Smooth muscle cell (in vitro differentiated cells): ENCODE results near the gene CLN5. TPM values are rescaled to one million over a fixed set of nuclear protein-coding genes. Genes with fewer than 3 reads are reported as not detected.

Experiments
- DNase-seq: peaks from one replicate; lab custom pipeline; 2025; ENCODE audit not compliant: unreplicated experiment; lab: John Stamatoyannopoulos, UW
- H2AFZ ChIP-seq: fragments of 200-600 bp; sonication (generic); 2 replicates; pipeline ENCODE4 v1.6.0; 2016; ENCODE audit warnings: antibody characterized with exemption, low read depth, mild to moderate bottlenecking
- H3F3A ChIP-seq: fragments of 200-600 bp; sonication (generic); 2 replicates; pipeline ENCODE4 v1.6.0; 2017; ENCODE audit warnings: antibody characterized with exemption, low read depth
- H3K27ac ChIP-seq: fragments of 200-600 bp; sonication (generic); 2 replicates; pipeline ENCODE4 v1.5.1; 2016; ENCODE audit warnings: low read depth, mild to moderate bottlenecking
- H3K27me3 ChIP-seq: fragments of 200-600 bp; sonication (generic); 2 replicates; pipeline ENCODE4 v1.6.1; 2016; ENCODE audit warnings: low read depth, mild to moderate bottlenecking
- H3K36me3 ChIP-seq: fragments of 200-600 bp; sonication (generic); 2 replicates; pipeline ENCODE4 v1.5.1; 2016; ENCODE audit warnings: low read depth
- H3K4me1 ChIP-seq: fragments of 200-600 bp; sonication (generic); 2 replicates; pipeline ENCODE4 v1.5.1; 2016; ENCODE audit warnings: low read depth
- H3K4me2 ChIP-seq: fragments of 200-600 bp; sonication (generic); 2 replicates; pipeline ENCODE4 v1.6.0; 2016; ENCODE audit warnings: mild to moderate bottlenecking
- H3K4me3 ChIP-seq: fragments of 200-600 bp; sonication (generic); 2 replicates; pipeline ENCODE4 v1.5.1; 2016; ENCODE audit warnings: mild to moderate bottlenecking
- H3K79me2 ChIP-seq: fragments of 200-600 bp; sonication (generic); 2 replicates; pipeline ENCODE4 v1.6.0; 2016; ENCODE audit warnings: low read depth, mild to moderate bottlenecking
- H3K9ac ChIP-seq: fragments of 200-600 bp; sonication (generic); 2 replicates; pipeline ENCODE4 v1.6.0; 2016; ENCODE audit warnings: low read depth
- H3K9me3 ChIP-seq: fragments of 200-600 bp; sonication (generic); replicated peaks from 2 replicates; pipeline ENCODE4 v1.5.1; 2016; ENCODE audit warnings: low read depth
- H4K20me1 ChIP-seq: fragments of 200-600 bp; sonication (generic); 2 replicates; pipeline ENCODE4 v1.6.0; 2016; ENCODE audit warnings: low read depth
- WGBS: methylation state at CpG from one replicate; pipeline ENCODE4 v1.1.7; 2016; ENCODE audit warnings: low lambda C conversion rate; 5-methylcytosine and 5-hydroxymethylcytosine counted together
- polyA plus RNA-seq: library from polyadenylated mRNA; unstranded; fragments of >200 nt; fragmentation: Nextera tagmentation; extraction: Ambion mirVana; gene quantifications from 2 replicates; pipeline ENCODE4 v1.2.1, GENCODE V29; 2016
- total RNA-seq: library from RNA; depleted of rRNA; stranded (reverse); fragments of >200 nt; gene quantifications from 2 replicates; pipeline ENCODE4 v1.2.3, GENCODE V29; 2014
- TF ChIP-seq, protein P1 (sequence below): fragments of 200-600 bp; sonication (generic); IDR thresholded peaks from 2 replicates; pipeline ENCODE4 v1.5.1; 2017; ENCODE audit warnings: borderline replicate concordance, mild to moderate bottlenecking, antibody characterized with exemption; ENCODE audit not compliant: insufficient read depth, poor library complexity, severe bottlenecking

CLN5 gene
- total and polyA plus RNA-seq, 2 experiments from 2014 or later, result 17.9 to 33.5 TPM

DNA sequence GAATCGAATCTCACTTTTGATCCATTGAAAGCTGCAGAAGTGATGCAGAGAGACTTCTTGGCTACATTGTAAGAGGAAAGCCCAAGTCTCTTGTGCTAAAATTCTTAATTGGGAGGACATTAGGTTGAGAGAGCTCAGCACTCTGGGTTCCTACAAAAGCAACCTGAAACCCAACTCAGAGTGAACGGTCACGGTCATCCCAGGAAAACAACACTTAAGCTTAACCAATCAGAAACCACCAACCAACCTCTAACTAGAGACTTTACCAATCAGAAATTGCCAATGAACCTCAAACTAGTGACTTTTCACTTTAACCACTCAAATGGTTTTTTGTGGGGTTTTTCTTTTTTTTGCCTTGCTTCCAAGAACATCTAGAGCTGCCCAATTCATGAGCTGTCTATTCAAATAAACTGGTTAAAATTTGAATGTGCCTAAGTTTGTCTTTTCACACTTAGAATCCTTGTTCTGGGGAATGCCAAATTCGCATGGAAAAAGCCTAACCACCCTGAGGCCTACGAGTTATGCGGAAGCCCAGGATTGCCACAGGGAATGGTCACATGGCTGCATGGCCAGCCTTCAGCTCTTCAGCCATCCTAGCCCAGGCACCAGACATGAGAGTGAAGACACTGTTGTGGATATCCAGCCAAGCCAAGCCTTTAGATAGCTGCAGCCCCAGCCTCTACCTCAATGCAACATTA, 17.8 kb upstream of the CLN5 start:
- no peak overlapping the region for H3K4me3 ChIP-seq
- DNase-seq, result no peak
- no peaks in the 10 kb centered on the region for H4K20me1 ChIP-seq
- H3K9ac ChIP-seq, result no peak overlapping the region
- H3F3A ChIP-seq, result no peaks in the 10 kb centered on the region
- TF ChIP-seq, protein P1, sequence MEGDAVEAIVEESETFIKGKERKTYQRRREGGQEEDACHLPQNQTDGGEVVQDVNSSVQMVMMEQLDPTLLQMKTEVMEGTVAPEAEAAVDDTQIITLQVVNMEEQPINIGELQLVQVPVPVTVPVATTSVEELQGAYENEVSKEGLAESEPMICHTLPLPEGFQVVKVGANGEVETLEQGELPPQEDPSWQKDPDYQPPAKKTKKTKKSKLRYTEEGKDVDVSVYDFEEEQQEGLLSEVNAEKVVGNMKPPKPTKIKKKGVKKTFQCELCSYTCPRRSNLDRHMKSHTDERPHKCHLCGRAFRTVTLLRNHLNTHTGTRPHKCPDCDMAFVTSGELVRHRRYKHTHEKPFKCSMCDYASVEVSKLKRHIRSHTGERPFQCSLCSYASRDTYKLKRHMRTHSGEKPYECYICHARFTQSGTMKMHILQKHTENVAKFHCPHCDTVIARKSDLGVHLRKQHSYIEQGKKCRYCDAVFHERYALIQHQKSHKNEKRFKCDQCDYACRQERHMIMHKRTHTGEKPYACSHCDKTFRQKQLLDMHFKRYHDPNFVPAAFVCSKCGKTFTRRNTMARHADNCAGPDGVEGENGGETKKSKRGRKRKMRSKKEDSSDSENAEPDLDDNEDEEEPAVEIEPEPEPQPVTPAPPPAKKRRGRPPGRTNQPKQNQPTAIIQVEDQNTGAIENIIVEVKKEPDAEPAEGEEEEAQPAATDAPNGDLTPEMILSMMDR, result no peak
- no peaks in the 10 kb centered on the region for H3K27me3 ChIP-seq
- H3K4me1 ChIP-seq, result no peaks in the 10 kb centered on the region
- no peak overlapping the region for H3K4me2 ChIP-seq
- no peak overlapping the region for H2AFZ ChIP-seq
- H3K27ac ChIP-seq, result no peak overlapping the region
- 90% methylated on average over 6 of the region's 6 CpGs for WGBS
- H3K36me3 ChIP-seq, result no peaks in the 10 kb centered on the region
- no peaks in the 10 kb centered on the region for H3K9me3 ChIP-seq
- no peaks in the 10 kb centered on the region for H3K79me2 ChIP-seq

DNA sequence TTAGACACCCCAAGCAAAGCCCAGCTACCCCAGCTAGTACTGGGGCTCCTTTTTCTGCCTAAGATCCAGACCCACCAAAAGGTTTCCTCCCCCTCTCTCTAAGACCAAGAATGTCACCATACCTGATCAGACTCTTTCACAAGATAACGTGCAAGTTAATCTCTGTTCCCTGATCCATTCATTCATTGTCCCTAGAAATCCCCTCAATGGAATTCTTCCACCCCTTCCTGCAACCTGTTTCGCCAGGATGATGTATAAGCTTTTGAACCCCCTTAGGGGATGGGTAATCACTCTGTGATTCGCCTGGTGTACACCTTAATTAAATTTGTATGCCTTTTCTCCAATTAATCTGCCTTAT, 17.3 kb upstream of the CLN5 start:
- DNase-seq, result no peak
- Histone ChIP-seq H3K4me1 (no peaks in the 10 kb centered on the region), H3K36me3 (no peaks in the 10 kb centered on the region), H3K4me2 (no peak overlapping the region), H3K27ac (no peak overlapping the region), H4K20me1 (no peaks in the 10 kb centered on the region), H3K9me3 (no peaks in the 10 kb centered on the region), H3K27me3 (no peaks in the 10 kb centered on the region), H3K4me3 (no peak overlapping the region), H3K79me2 (no peaks in the 10 kb centered on the region), H3K9ac (no peak overlapping the region), H2AFZ (no peak overlapping the region), H3F3A (no peaks in the 10 kb centered on the region)
- TF ChIP-seq, protein P1, result no peak
- WGBS, result 83% methylated on average over 3 of the region's 3 CpGs

DNA sequence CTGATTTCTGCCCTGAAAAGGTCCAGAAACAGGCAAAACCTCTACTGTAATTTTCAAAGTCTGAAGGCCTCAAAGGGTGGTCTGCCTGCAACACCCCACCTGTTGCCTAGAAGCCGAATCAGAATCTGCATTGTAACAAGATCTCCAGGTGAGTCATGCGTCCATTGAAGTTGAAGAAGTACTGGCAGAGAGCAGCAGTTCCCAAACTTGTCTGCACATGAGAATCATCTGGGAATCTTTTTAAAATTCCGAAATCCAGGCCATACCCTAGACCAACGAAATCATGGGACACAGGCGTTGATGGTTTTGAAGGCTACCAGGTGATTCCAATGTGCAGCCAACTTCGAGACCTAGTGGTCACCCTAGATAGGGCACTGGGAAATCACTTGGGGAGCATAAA, 16.0 kb upstream of the CLN5 start:
- 85% methylated on average over 6 of the region's 6 CpGs for WGBS
- Histone ChIP-seq H3K27me3 (peaks cover 7% of the 10 kb centered on the region), H3K4me2 (no peak overlapping the region), H3F3A (no peaks in the 10 kb centered on the region), H3K79me2 (no peaks in the 10 kb centered on the region), H3K9me3 (no peaks in the 10 kb centered on the region), H2AFZ (no peak overlapping the region), H3K9ac (no peak overlapping the region), H3K36me3 (no peaks in the 10 kb centered on the region), H3K4me1 (peaks cover 4% of the 10 kb centered on the region), H3K4me3 (no peak overlapping the region), H4K20me1 (no peaks in the 10 kb centered on the region), H3K27ac (no peak overlapping the region)
- TF ChIP-seq, protein P1, result no peak
- no peak for DNase-seq

DNA sequence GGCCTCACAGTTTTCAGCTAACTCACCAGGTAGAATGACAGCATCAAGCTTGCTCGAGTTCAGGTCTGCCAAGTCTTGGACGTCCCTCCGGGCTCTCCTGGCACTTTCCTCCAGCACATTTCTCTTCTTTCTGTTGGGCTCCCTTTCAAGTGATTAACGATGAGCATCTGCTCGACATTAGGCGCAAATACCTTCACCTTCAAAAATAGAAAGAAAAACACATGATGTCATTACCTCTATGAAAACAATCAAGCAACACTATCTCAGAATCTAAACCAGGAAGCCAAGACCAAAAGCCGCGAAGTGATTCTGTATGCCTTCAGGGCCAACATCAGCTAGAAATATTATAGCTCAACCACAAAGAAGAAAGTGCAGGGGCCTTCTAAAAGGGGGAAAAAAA, 15.4 kb upstream of the CLN5 start:
- Histone ChIP-seq H3K9ac (no peak overlapping the region), H3K4me3 (no peak overlapping the region), H3K27ac (no peak overlapping the region), H3K27me3 (peaks cover 13% of the 10 kb centered on the region), H4K20me1 (no peaks in the 10 kb centered on the region), H3F3A (no peaks in the 10 kb centered on the region), H3K4me2 (no peak overlapping the region), H3K79me2 (no peaks in the 10 kb centered on the region), H2AFZ (no peak overlapping the region), H3K36me3 (no peaks in the 10 kb centered on the region), H3K9me3 (no peaks in the 10 kb centered on the region), H3K4me1 (peaks cover 4% of the 10 kb centered on the region)
- 74% methylated on average over 8 of the region's 8 CpGs for WGBS
- no peak for DNase-seq
- TF ChIP-seq, protein P1, result no peak
